Activated naive CD8-positive, alpha-beta T cell (primary cell): Measurements from ENCODE around the gene SLC7A1.

ENCODE experiments used
- H3K27ac Mint-ChIP-seq: one replicate; pipeline ENCODE4 v1.8.0; 2021; ENCODE audit warnings: mixed read lengths
- H3K27me3 Mint-ChIP-seq: one replicate; pipeline ENCODE4 v1.8.0; 2021; ENCODE audit warnings: mixed read lengths
- H3K36me3 Mint-ChIP-seq: one replicate; pipeline ENCODE4 v1.8.0; 2021; ENCODE audit warnings: mixed read lengths
- H3K4me1 Mint-ChIP-seq: one replicate; pipeline ENCODE4 v1.8.0; 2021; ENCODE audit warnings: low read depth, mixed read lengths
- H3K4me3 Mint-ChIP-seq: one replicate; pipeline ENCODE4 v1.8.0; 2021; ENCODE audit warnings: mild to moderate bottlenecking, mixed read lengths
- H3K9me3 Mint-ChIP-seq: one replicate; pipeline ENCODE4 v1.8.0; 2021; ENCODE audit warnings: low read depth, mixed read lengths

The SLC7A1 gene

GRCh38 chr13:29594303-29594709, 1.2 kb downstream of the SLC7A1 start:
- Mint-ChIP-seq H3K27me3 (no peaks in the 10 kb centered on the region), H3K4me1 (peaks cover 50% of the 10 kb centered on the region), H3K9me3 (no peaks in the 10 kb centered on the region), H3K36me3 (peaks cover 4% of the 10 kb centered on the region), H3K4me3 (peak overlapping the region; percentile 93), H3K27ac (peak overlapping the region; percentile 97)

GRCh38 chr13:29593605-29594297, 1.7 kb downstream of the SLC7A1 start:
- H3K4me3 Mint-ChIP-seq: peak overlapping the region; percentile 93
- H3K9me3 Mint-ChIP-seq: no peaks in the 10 kb centered on the region
- H3K27me3 Mint-ChIP-seq: no peaks in the 10 kb centered on the region
- peaks cover 4% of the 10 kb centered on the region for H3K36me3 Mint-ChIP-seq
- peak overlapping the region; percentile 97 for H3K27ac Mint-ChIP-seq
- H3K4me1 Mint-ChIP-seq: peaks cover 50% of the 10 kb centered on the region

GRCh38 chr13:29591310-29591709, 4.2 kb downstream of the SLC7A1 start:
- no peaks in the 10 kb centered on the region for H3K9me3 Mint-ChIP-seq
- no peaks in the 10 kb centered on the region for H3K27me3 Mint-ChIP-seq
- peaks cover 8% of the 10 kb centered on the region for H3K36me3 Mint-ChIP-seq
- H3K4me3 Mint-ChIP-seq: peak overlapping the region; percentile 93
- H3K4me1 Mint-ChIP-seq: peaks cover 59% of the 10 kb centered on the region
- peak overlapping the region; percentile 41 for H3K27ac Mint-ChIP-seq

- Mint-ChIP-seq H3K27me3 (no peaks in the 10 kb centered on the region), H3K9me3 (no peaks in the 10 kb centered on the region), H3K27ac (no peak overlapping the region), H3K36me3 (peaks cover 9% of the 10 kb centered on the region), H3K4me1 (peaks cover 57% of the 10 kb centered on the region), H3K4me3 (peak overlapping the region; percentile 5)
Observed at GRCh38 chr13:29589967-29590366, 5.5 kb downstream of the SLC7A1 start.

GRCh38 chr13:29589234-29589633, 6.3 kb downstream of the SLC7A1 start:
- no peaks in the 10 kb centered on the region for H3K9me3 Mint-ChIP-seq
- peaks cover 63% of the 10 kb centered on the region for H3K4me1 Mint-ChIP-seq
- H3K27ac Mint-ChIP-seq: no peak overlapping the region
- H3K4me3 Mint-ChIP-seq: no peak overlapping the region
- peaks cover 9% of the 10 kb centered on the region for H3K36me3 Mint-ChIP-seq
- no peaks in the 10 kb centered on the region for H3K27me3 Mint-ChIP-seq

GRCh38 chr13:29587645-29588044, 7.8 kb downstream of the SLC7A1 start:
- no peak overlapping the region for H3K27ac Mint-ChIP-seq
- peaks cover 59% of the 10 kb centered on the region for H3K4me1 Mint-ChIP-seq
- no peak overlapping the region for H3K4me3 Mint-ChIP-seq
- no peaks in the 10 kb centered on the region for H3K9me3 Mint-ChIP-seq
- H3K27me3 Mint-ChIP-seq: no peaks in the 10 kb centered on the region
- peaks cover 5% of the 10 kb centered on the region for H3K36me3 Mint-ChIP-seq

GRCh38 chr13:29583073-29583785, 12.3 kb downstream of the SLC7A1 start:
- Mint-ChIP-seq H3K27ac (no peak overlapping the region), H3K9me3 (no peaks in the 10 kb centered on the region), H3K27me3 (no peaks in the 10 kb centered on the region), H3K4me1 (peaks cover 45% of the 10 kb centered on the region), H3K36me3 (peaks cover 4% of the 10 kb centered on the region), H3K4me3 (no peak overlapping the region)

GRCh38 chr13:29582171-29582570, 13.3 kb downstream of the SLC7A1 start:
- H3K4me1 Mint-ChIP-seq: peaks cover 41% of the 10 kb centered on the region

GRCh38 chr13:29581666-29582065, 13.8 kb downstream of the SLC7A1 start:
- Mint-ChIP-seq H3K4me3 (no peak overlapping the region), H3K27ac (no peak overlapping the region), H3K36me3 (peaks cover 2% of the 10 kb centered on the region), H3K9me3 (no peaks in the 10 kb centered on the region), H3K27me3 (no peaks in the 10 kb centered on the region), H3K4me1 (peaks cover 39% of the 10 kb centered on the region)

More at GRCh38 chr13:29582171-29582570, 13.3 kb downstream of the SLC7A1 start:
- Mint-ChIP-seq H3K27me3 (no peaks in the 10 kb centered on the region), H3K9me3 (no peaks in the 10 kb centered on the region), H3K36me3 (peaks cover 2% of the 10 kb centered on the region), H3K4me3 (no peak overlapping the region), H3K27ac (no peak overlapping the region)

GRCh38 chr13:29579094-29579493, 16.4 kb downstream of the SLC7A1 start:
- Mint-ChIP-seq H3K4me1 (peaks cover 37% of the 10 kb centered on the region), H3K4me3 (no peak overlapping the region), H3K36me3 (peaks cover 2% of the 10 kb centered on the region), H3K9me3 (no peaks in the 10 kb centered on the region), H3K27me3 (no peaks in the 10 kb centered on the region), H3K27ac (no peak overlapping the region)

- Mint-ChIP-seq H3K36me3 (peaks cover 2% of the 10 kb centered on the region), H3K4me1 (peaks cover 37% of the 10 kb centered on the region), H3K27me3 (no peaks in the 10 kb centered on the region), H3K4me3 (no peak overlapping the region), H3K9me3 (no peaks in the 10 kb centered on the region), H3K27ac (no peak overlapping the region)
Observed at GRCh38 chr13:29578300-29579085, 17.0 kb downstream of the SLC7A1 start.

- Mint-ChIP-seq H3K4me1 (peaks cover 35% of the 10 kb centered on the region), H3K36me3 (peaks cover 2% of the 10 kb centered on the region), H3K27me3 (no peaks in the 10 kb centered on the region), H3K4me3 (no peak overlapping the region), H3K9me3 (no peaks in the 10 kb centered on the region), H3K27ac (no peak overlapping the region)
Observed at GRCh38 chr13:29577136-29578051, 18.1 kb downstream of the SLC7A1 start.

- H3K9me3 Mint-ChIP-seq: no peaks in the 10 kb centered on the region
- H3K27ac Mint-ChIP-seq: no peak overlapping the region
- peaks cover 5% of the 10 kb centered on the region for H3K36me3 Mint-ChIP-seq
- no peak overlapping the region for H3K4me3 Mint-ChIP-seq
- H3K4me1 Mint-ChIP-seq: peaks cover 34% of the 10 kb centered on the region
- no peaks in the 10 kb centered on the region for H3K27me3 Mint-ChIP-seq
Observed at GRCh38 chr13:29576581-29576980, 18.9 kb downstream of the SLC7A1 start.

GRCh38 chr13:29575098-29575497, 20.4 kb downstream of the SLC7A1 start:
- Mint-ChIP-seq H3K4me3 (no peak overlapping the region), H3K36me3 (peaks cover 5% of the 10 kb centered on the region), H3K4me1 (peaks cover 32% of the 10 kb centered on the region), H3K27ac (no peak overlapping the region), H3K9me3 (no peaks in the 10 kb centered on the region), H3K27me3 (no peaks in the 10 kb centered on the region)
